GM23248 (cell line): ENCODE measurements around the gene PDE1A.

Experiments
- EZH2 ChIP-seq: fragments of 200-600 bp; sonication (generic); IDR thresholded peaks from 2 replicates; pipeline ENCODE4 v1.6.1; 2018; ENCODE audit warnings: antibody characterized with exemption, mild to moderate bottlenecking; ENCODE audit not compliant: insufficient read depth, poor library complexity, severe bottlenecking
- EZH2phosphoT487 ChIP-seq: fragments of 200-600 bp; sonication (generic); IDR thresholded peaks from 2 replicates; pipeline ENCODE4 v1.6.1; 2018; ENCODE audit warnings: antibody characterized with exemption, moderate library complexity, mild to moderate bottlenecking, low read depth; ENCODE audit not compliant: insufficient read depth

DNA sequence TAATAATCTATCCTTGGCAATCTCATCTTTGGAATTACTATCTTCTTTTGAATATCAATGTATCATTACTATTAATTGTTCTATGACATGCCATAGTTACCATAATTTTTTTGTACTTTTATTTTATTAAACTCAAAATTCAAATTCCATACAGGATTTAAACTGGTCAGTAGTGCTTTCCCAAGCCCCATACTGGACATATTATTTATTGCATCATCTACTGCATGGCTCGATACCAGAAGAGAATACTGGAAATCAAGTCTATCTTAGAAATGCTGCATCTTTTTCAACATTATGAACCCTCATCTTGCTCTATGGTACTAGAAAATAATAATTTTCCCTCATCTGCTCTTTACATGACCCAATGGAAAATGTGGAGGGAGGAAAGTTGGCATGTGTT lies 9.4 kb upstream of the PDE1A start:
- TF ChIP-seq EZH2 (no peak), EZH2phosphoT487 (no peak)
